Fibroblast of the conjunctiva (primary cell): ENCODE results near the gene FASLG.

Experiments used
- DNase-seq: peaks from one replicate; pipeline ENCODE4 v3.0.0-alpha.2; 2010; ENCODE audit warnings: low read depth

The FASLG gene

GRCh38 chr1:172646653-172647052 is 12.2 kb upstream of the FASLG start:
- no peak for DNase-seq

DNA sequence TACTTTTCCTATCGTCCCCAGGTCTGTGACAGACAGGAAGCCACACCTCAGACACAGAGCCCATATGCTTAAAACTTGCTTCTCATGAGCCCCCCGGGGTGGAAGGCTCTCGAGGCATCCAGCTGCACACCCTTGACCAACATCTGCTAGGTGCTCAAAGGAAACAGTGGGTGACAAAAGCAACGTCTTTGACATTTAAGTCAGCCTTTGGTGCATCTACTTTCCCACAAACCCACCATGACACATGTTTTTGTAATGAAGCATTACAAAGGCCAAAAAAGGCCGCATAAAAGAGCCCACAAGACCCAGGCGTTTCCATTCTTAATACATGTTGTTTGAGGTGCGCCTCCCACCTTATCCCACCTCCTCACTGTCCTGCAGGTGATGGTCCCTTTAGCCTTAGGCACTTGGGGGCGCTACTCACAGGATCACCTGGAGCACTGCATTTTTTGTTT is 11.8 kb upstream of the FASLG start:
- DNase-seq, result no peak

GRCh38 chr1:172647987-172648386 is 10.9 kb upstream of the FASLG start:
- no peak for DNase-seq

GRCh38 chr1:172650474-172651193 is 8.3 kb upstream of the FASLG start:
- no peak for DNase-seq

- DNase-seq, result no peak
Observed at GRCh38 chr1:172653015-172653709, 5.7 kb upstream of the FASLG start.

- DNase-seq, result no peak
Observed at GRCh38 chr1:172654535-172654934, 4.4 kb upstream of the FASLG start.

DNA sequence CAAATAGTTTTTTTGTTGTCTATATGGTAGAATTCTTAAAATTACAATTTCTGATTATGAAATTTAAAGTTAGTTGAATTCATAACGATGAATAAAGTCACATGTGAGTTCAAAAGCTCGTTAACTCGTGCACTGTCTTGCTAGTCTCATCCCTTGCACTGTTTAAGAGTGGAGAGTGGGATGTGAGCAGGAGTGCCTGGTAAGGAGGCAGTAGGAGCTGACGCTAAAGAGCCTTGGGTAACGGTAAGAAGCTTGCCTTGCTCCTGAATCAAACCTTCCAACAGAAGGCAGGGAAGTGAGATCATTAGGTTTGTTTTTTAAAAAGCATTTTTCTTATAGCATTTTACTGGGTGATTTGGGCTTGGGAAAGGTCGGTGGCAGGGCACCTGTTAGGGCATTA is 2.3 kb upstream of the FASLG start:
- no peak for DNase-seq

DNA sequence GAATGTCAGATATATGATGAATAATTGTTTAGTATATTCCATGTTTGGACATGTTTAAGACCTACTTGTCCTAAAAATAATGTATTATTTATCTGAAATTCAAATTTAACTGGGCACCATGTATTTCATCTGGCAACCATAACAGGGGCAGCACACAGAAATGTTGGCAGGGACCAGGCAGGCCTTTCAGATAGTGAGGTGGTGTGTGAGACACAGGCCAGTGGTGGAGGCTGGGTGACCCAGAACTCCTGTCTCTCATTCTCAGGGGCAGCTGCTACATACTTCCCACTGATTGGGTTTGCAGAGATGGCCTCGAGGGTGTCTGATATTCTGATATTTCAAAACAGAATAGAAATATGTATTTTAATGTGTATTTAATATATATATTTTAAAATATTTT is 1.3 kb upstream of the FASLG start:
- no peak for DNase-seq

DNA sequence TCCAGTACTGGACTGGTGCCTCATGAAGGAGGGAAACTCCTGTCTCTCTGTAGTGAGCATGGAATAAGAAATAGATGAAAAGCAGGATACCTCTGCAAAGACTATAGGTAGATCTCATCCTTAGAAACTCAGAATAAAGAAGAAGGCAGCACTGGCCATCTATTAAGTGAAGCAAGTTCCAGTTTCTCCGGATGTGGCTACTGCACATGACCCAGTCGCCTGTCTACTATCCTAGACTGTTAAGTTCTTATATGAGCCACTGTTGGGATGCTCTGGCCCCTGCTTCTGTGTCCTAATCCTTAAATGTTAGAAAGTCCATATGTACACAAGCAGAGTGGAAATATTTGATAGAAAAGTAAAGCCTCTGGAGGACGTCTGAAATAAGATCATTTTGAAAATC is 2.2 kb downstream of the FASLG start:
- no peak for DNase-seq

DNA sequence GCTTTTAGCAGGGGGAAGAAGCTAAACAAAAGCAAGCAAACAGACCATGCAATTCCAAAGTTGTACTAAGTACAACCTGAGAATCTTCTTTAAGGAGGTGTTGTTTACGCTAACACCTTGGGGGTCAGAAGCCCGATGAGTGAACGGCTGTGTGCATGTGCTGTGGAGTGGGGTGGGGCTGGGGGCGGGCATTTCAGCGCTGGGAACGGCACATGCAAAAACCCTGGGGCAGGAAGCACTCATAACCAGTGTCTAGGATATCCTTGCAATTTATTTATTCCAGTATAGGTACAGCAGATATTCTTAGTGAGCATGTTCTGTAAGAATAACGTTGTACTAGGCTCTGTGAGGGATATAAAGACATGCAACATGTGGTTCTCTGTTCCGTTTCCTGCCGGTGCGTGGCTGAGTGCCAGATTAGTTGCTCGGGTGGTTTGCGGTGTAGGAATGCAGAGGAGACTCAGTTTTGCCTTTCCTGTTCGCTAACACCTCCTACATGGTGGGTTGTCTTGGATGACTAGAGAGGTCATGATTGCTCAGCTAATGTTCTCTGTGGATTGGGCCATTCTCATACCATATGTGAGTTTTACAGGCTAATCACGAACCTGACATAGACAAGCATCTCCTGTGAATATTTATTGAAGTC is 3.7 kb downstream of the FASLG start:
- DNase-seq, result no peak

DNA sequence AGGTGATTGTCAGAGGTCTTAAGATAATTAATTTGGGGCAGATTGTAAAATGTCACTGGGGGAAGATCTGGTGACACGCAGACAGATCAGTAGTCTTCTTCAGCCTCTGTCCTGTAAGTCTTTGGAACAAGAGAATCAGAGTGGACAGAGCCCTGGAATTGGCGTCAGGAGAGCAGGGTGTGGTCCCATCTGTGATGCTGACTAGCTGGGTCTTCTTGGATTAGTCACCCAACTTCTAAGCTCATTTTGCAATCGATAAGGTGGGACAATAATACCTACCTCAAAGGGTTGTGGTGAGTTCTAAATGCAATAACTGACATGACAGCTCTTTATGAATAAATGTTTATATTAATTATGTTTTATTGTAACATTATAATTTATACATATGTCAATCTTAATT is 4.8 kb downstream of the FASLG start:
- DNase-seq, result no peak

- DNase-seq, result no peak
Observed at GRCh38 chr1:172668097-172668496, 9.2 kb downstream of the FASLG start.

GRCh38 chr1:172669011-172669410 is 10.1 kb downstream of the FASLG start:
- DNase-seq, result no peak

GRCh38 chr1:172670316-172670715 is 11.4 kb downstream of the FASLG start:
- DNase-seq, result no peak

GRCh38 chr1:172670791-172671190 is 11.9 kb downstream of the FASLG start:
- DNase-seq, result no peak

GRCh38 chr1:172671591-172671990 is 12.7 kb downstream of the FASLG start:
- DNase-seq, result no peak

GRCh38 chr1:172672720-172673119 is 13.8 kb downstream of the FASLG start:
- DNase-seq, result no peak

DNA sequence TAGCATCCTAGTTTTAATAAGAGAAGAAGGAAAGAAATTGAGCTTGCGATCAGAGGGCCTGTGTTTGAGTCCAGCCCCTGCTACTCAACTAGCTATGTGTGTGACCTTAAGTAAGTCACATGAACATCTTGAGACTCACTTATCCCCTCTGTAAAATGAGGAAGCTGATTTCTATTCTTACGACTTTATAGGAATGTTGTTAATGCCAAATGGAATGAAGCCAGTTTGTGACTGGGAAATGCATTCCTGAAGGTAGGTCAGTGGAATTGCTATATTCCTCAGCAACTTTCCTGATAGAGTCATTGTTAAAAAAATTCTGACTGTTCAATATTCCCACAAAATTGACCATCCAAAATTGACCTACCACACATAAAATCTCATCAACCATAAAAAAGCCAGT is 14.9 kb downstream of the FASLG start:
- DNase-seq, result no peak

DNA sequence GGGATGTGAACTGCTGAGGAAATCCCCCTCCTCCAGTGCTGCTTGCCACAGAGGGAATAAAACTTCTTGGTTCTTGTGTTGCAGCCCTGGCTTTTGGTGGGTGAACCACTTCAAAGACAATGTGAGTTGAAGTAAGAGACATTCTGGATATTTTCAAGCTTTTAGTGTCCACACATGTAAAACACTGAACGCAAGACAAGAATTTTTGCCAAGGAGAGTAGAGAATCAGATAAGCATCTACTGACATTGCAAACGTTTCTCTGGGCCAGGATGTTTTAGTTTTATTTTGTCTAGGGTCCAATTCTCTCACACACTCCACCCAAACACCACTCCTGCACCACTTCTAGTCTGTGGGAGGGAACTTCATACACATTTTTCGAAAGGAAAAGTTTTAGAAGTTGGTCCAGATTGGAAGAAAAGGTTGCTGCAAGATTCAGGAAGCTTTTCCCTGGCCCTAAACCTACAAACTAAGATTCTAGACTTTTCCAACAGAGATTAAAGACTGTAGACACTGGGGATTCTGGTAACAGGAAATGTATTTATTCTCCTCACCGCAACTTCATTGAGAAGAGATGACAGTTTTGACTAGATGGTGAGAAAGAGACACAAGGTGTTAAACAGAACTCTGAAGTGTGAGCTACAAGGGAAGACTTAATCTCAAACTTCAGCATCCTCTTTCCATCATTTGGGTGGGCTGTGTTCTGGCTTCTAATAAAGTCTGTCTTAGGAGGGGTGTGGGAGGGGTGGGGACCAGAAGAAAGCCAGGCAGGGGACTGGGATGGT is 16.1 kb downstream of the FASLG start:
- no peak for DNase-seq

DNA sequence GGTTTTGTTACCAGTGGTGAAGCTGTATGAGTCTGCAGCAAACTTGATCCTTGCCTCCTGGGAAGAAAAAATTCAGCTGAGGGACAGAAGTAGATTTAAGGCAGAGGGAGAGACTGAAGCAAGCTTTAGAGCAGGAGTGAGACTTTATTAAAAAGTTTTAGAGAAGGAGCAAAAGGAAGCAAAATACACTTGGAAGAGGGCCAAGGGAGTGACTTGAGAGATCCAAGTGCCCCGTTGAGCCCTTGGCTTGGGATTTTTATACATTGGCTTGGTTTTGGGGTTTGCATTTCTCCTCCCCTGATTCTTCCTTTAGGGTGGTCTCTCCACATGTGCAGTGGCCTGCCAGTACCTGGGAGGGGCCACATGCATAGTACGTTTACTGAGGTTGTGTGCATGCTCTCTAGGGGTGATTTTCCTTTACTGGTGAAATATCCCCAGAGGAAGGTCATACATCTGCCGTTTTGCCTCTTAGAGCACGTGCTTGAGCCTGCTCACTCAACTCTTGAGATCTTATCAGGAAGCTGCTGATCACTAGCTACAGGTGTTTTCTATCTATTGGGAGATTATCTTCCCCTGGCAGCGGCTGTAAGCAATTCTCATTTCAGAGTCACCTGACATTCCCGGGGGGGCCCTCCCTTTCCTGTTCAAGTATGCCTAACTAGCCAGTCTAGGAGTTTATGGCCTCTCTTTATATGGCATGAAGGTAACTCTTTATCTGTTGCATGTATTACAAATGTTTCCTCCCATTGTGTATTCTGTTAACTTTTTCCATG is 20.3 kb downstream of the FASLG start:
- DNase-seq, result no peak

DNA sequence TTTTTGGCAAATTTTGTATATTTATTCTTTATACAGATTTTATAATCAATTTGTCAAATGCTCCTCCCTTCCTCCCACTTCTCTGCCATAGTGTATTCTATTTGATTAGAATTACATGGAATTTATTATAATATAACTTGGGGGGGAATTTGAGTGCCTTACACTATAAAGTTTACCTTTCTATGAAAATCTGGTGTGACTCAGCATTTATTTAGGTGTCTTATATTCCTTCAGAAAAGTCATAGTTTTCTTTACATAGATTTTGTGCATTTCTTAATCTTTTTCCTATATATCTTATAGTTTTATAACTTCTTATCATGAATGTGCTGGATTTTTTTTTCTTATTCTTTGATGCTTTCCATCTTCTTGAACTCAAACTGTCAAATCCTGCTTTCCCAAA is 21.3 kb downstream of the FASLG start:
- no peak for DNase-seq
